Activated T-helper 17 cell treated with anti-CD3 and anti-CD28 coated beads, Interleukin-2, amount 50 U/mL, for 72 hours (primary cell): ENCODE data around the gene PLSCR5. TPM values are rescaled to one million over a fixed set of nuclear protein-coding genes. Genes with fewer than 3 reads are reported as not detected.

Experiments used
- ATAC-seq: fragments of 150-1000 bp; cut with Tn5 transposase; replicated peaks from 2 replicates; pipeline ENCODE4 v1.10.0; 2021; ENCODE audit warnings: mild to moderate bottlenecking, moderate library complexity
- H3K27ac Mint-ChIP-seq: one replicate; pipeline ENCODE4 v1.8.0; 2022; ENCODE audit warnings: mixed read lengths
- H3K27me3 Mint-ChIP-seq: one replicate; pipeline ENCODE4 v1.8.0; 2022; ENCODE audit warnings: mixed read lengths
- H3K36me3 Mint-ChIP-seq: one replicate; pipeline ENCODE4 v1.8.0; 2022; ENCODE audit warnings: low read depth, mild to moderate bottlenecking, mixed read lengths
- H3K4me1 Mint-ChIP-seq: one replicate; pipeline ENCODE4 v1.8.0; 2022; ENCODE audit warnings: mixed read lengths
- H3K4me3 Mint-ChIP-seq: one replicate; pipeline ENCODE4 v1.8.0; 2022; ENCODE audit warnings: mild to moderate bottlenecking, mixed read lengths
- H3K9me3 Mint-ChIP-seq: one replicate; pipeline ENCODE4 v1.8.0; 2022; ENCODE audit warnings: mixed read lengths
- total RNA-seq, 2 donors: library from RNA; stranded (reverse); gene quantifications; one replicate each; pipeline ENCODE4 v1.2.3, GENCODE V29; 2022

The PLSCR5 gene, protein sequence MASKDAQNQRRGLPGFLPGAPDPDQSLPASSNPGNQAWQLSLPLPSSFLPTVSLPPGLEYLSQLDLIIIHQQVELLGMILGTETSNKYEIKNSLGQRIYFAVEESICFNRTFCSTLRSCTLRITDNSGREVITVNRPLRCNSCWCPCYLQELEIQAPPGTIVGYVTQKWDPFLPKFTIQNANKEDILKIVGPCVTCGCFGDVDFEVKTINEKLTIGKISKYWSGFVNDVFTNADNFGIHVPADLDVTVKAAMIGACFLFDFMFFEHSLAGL
- not detected for total RNA-seq

DNA sequence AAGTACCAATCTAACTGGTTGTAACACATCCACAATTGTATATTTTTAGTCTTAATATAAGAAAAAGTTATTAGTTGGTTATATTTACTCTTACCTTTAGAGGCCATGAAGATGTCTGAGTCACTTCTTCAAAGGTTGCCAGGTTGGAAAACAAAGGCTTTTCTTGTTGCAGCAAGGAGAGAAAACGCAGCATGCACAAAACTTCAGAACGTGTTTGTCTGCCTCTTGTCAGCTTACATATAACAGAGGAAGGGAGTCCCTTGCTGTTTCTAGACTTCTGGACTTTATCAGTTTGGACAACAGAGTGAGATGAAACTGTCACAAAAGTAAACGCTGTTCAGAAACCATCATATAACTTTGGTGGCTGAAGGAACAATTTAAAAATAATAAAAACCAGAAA lies at the start of gene PLSCR5:
Gene PLSCR5, minus strand, starts transcription at position 241 of the 400 bp plus-strand sequence. Its CDS starts 134 bp downstream, at position 107.
- no peaks in the 10 kb centered on the region for H3K36me3 Mint-ChIP-seq
- H3K4me3 Mint-ChIP-seq = no peak within 1 kb of the TSS
- no peak within 1 kb of the TSS for H3K27ac Mint-ChIP-seq
- no peaks in the 10 kb centered on the region for H3K4me1 Mint-ChIP-seq
- no peaks in the 10 kb centered on the region for H3K9me3 Mint-ChIP-seq
- no peak for ATAC-seq
- no peaks in the 10 kb centered on the region for H3K27me3 Mint-ChIP-seq

DNA sequence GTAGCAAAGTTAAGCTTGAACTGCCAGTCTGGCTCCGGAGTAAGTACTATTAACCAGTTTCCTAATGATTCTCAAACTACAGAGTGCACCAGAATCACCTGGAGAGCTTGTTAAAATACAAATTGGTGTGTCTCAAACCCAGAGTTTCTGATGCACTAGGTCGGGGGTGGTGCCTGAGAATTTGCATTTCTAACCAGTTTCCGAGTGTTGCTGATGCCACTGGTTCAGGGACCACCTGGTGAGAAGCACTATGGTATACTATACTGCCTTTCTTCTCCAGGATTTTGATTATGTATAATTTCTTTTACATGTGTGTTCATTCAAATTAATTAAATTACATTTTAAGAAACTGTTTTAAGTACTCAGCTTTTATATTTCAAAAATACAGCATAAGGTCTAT lies 48.8 kb upstream of the PLSCR5 start:
- Mint-ChIP-seq H3K9me3 (no peaks in the 10 kb centered on the region), H3K4me3 (no peak overlapping the region), H3K27me3 (peaks cover 6% of the 10 kb centered on the region), H3K36me3 (no peaks in the 10 kb centered on the region), H3K4me1 (no peaks in the 10 kb centered on the region), H3K27ac (no peak overlapping the region)
- ATAC-seq = no peak

- Mint-ChIP-seq H3K4me1 (no peaks in the 10 kb centered on the region), H3K27me3 (peaks cover 6% of the 10 kb centered on the region), H3K27ac (no peak overlapping the region), H3K36me3 (no peaks in the 10 kb centered on the region), H3K9me3 (no peaks in the 10 kb centered on the region), H3K4me3 (no peak overlapping the region)
- ATAC-seq = no peak
These were observed 45.7 kb upstream of the PLSCR5 start for GRCh38 chr3:146650691-146651442.

- H3K9me3 Mint-ChIP-seq = no peaks in the 10 kb centered on the region
- H3K4me3 Mint-ChIP-seq = no peak overlapping the region
These were observed 41.1 kb upstream of the PLSCR5 start for GRCh38 chr3:146646261-146646660.

GRCh38 chr3:146640955-146641867 lies 36.1 kb upstream of the PLSCR5 start:
- ATAC-seq = no peak
- Mint-ChIP-seq H3K4me3 (no peak overlapping the region), H3K27ac (no peak overlapping the region), H3K9me3 (no peaks in the 10 kb centered on the region), H3K4me1 (no peaks in the 10 kb centered on the region), H3K27me3 (no peaks in the 10 kb centered on the region), H3K36me3 (no peaks in the 10 kb centered on the region)

More at GRCh38 chr3:146646261-146646660, 41.1 kb upstream of the PLSCR5 start:
- no peak for ATAC-seq
- no peaks in the 10 kb centered on the region for H3K36me3 Mint-ChIP-seq
- H3K27me3 Mint-ChIP-seq = no peaks in the 10 kb centered on the region
- H3K4me1 Mint-ChIP-seq = no peaks in the 10 kb centered on the region
- no peak overlapping the region for H3K27ac Mint-ChIP-seq

DNA sequence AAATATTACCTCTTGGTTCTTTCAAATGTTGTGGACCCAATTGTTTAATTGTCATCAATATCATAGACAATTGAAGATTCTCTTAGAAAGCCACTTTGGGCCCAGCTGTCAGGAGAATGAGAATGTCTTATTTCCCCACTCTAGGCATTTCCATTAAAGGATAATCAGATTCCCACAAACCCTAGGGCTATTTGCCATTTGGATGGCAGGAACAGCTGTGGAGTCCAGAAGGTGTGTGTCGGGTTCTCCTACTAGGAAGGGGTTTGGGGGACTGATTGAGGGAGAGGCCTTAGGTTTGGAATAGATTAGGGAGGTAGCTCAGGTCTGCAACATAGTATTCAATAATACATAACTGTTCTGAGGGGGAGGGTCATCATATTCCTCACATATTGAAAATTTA lies 35.2 kb upstream of the PLSCR5 start:
- ATAC-seq = no peak
- H3K27ac Mint-ChIP-seq = no peak overlapping the region

DNA sequence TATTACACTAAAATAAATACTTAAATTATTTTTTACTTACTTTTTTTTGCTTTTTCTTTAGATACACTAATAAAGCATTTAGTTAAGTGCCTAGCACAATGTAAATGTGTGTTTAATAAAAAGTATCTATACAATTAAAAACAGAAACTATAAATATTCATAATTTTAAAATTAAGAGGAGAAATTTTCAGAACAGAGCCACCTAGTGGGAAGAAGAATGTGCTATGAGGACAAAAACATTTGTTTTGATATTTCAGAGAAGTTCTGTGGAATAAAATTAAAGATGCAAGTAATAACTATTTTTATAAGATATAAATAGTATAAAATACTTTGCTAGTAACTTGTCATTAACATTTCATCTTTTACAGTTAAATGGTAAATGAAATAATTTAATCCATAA lies 33.6 kb upstream of the PLSCR5 start:
- Mint-ChIP-seq H3K9me3 (no peaks in the 10 kb centered on the region), H3K4me1 (no peaks in the 10 kb centered on the region), H3K27ac (no peak overlapping the region), H3K4me3 (no peak overlapping the region), H3K27me3 (no peaks in the 10 kb centered on the region), H3K36me3 (no peaks in the 10 kb centered on the region)
- no peak for ATAC-seq

More for the DNA sequence above, 35.2 kb upstream of the PLSCR5 start:
- Mint-ChIP-seq H3K4me1 (no peaks in the 10 kb centered on the region), H3K36me3 (no peaks in the 10 kb centered on the region), H3K27me3 (no peaks in the 10 kb centered on the region), H3K4me3 (no peak overlapping the region), H3K9me3 (no peaks in the 10 kb centered on the region)

DNA sequence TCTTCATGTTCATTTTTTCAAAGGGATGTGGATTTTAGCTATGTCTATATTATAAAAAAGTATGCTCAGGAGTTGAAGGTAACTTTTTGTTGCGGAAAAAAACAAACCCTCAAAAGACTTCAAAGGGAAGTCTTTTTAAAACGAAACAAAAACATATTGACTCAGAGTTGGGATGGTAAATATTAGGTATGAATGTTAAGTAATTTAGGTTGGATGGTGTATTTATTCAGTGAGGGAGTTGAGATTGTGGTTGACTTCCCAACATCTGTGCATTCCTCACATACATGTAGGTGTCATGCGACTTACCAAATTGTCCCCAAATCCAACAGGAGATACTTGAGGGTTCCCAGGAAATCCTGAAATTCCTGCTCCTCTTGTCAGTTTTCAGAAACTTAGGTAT lies 32.7 kb upstream of the PLSCR5 start:
- no peak for ATAC-seq
- H3K9me3 Mint-ChIP-seq = no peaks in the 10 kb centered on the region
- peaks cover 4% of the 10 kb centered on the region for H3K27me3 Mint-ChIP-seq
- H3K4me3 Mint-ChIP-seq = no peak overlapping the region
- H3K36me3 Mint-ChIP-seq = no peaks in the 10 kb centered on the region
- H3K4me1 Mint-ChIP-seq = no peaks in the 10 kb centered on the region
- H3K27ac Mint-ChIP-seq = no peak overlapping the region

- no peaks in the 10 kb centered on the region for H3K36me3 Mint-ChIP-seq
These were observed 31.7 kb upstream of the PLSCR5 start for GRCh38 chr3:146636881-146637280.

DNA sequence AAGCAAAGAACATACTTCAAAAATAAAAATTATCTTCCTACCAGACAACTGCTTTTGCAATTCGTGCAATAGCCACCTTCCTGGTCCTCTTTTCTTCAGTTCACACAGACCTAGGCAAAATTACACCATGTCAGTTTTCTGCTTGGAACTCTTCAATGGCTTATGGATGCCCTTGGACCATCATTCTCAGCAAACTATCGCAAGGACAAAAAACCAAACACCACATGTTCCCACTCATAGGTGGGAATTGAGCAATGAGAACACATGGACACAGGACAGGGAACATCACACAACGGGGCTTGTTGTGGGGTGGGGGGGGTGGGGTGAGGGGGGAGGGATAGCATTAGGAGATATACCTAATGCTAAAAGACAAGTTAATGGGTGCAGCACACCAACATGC lies 29.2 kb upstream of the PLSCR5 start:
- no peak for ATAC-seq
- Mint-ChIP-seq H3K4me1 (no peaks in the 10 kb centered on the region), H3K27ac (no peak overlapping the region), H3K36me3 (no peaks in the 10 kb centered on the region), H3K9me3 (no peaks in the 10 kb centered on the region), H3K27me3 (peaks cover 7% of the 10 kb centered on the region), H3K4me3 (no peak overlapping the region)

More at GRCh38 chr3:146636881-146637280, 31.7 kb upstream of the PLSCR5 start:
- Mint-ChIP-seq H3K4me3 (no peak overlapping the region), H3K4me1 (no peaks in the 10 kb centered on the region), H3K9me3 (no peaks in the 10 kb centered on the region), H3K27ac (no peak overlapping the region), H3K27me3 (peaks cover 7% of the 10 kb centered on the region)
- no peak for ATAC-seq

DNA sequence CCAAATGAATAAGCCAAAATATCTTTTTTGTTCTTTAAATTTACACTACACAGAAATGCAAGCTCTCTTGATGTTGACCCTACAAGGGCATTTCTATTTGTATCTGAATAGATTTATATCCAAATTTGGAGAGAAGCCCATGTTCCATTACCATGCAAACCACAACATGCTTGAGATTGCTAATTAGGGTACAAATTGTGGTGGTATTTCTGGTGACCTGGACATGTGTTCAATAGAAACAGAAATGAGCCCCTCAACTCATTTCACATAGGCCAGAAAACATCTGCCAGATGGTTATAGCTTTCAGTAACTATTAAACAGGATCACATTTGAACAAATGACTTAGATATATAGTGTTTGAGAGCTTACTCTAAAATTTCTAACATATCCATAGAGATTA lies 23.5 kb upstream of the PLSCR5 start:
- Mint-ChIP-seq H3K27ac (no peak overlapping the region), H3K4me3 (no peak overlapping the region), H3K9me3 (no peaks in the 10 kb centered on the region), H3K4me1 (no peaks in the 10 kb centered on the region), H3K36me3 (no peaks in the 10 kb centered on the region), H3K27me3 (peaks cover 14% of the 10 kb centered on the region)
- ATAC-seq = no peak

DNA sequence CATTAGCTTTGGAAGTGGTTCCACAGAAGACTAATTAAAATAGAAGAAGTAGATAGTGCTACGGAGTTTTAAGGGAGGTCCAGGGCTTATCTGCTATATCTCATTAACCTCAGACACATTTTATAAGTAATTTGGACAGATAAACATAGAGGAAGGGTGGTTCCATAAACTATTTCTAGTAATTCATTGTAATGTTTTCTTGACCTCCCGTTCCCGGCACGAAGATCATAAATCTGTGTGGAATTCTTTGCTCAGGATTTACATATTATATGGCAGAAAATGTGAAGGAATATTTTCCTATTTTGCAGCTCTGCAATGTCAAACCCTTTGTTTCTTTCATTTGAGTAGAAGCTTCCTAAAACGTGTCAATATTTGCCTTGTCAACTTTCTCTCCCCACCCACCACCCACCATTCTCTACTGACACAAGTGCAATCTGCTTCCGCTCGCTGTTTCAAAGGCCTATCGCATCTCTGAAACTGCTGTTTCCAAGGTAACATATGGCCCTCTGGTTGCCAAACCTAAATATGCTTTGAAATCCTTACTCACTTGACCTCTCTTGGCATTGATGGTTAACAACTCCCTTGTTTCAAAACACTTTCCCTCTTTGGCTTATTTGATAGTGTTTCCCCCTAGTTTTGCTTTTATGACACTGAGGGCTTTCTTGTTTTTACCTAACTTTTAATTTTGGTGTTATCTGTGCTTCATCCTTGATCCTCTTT lies 21.4 kb upstream of the PLSCR5 start:
- Mint-ChIP-seq H3K4me3 (no peak overlapping the region), H3K27ac (no peak overlapping the region), H3K4me1 (no peaks in the 10 kb centered on the region), H3K9me3 (no peaks in the 10 kb centered on the region), H3K36me3 (no peaks in the 10 kb centered on the region), H3K27me3 (peaks cover 7% of the 10 kb centered on the region)
- ATAC-seq = no peak

GRCh38 chr3:146625186-146625775 lies 20.1 kb upstream of the PLSCR5 start:
- H3K4me3 Mint-ChIP-seq = peak overlapping the region; percentile 17
- H3K9me3 Mint-ChIP-seq = no peaks in the 10 kb centered on the region
- H3K4me1 Mint-ChIP-seq = no peaks in the 10 kb centered on the region
- no peak overlapping the region for H3K27ac Mint-ChIP-seq
- H3K36me3 Mint-ChIP-seq = no peaks in the 10 kb centered on the region
- ATAC-seq = no peak
- peaks cover 7% of the 10 kb centered on the region for H3K27me3 Mint-ChIP-seq

- H3K4me3 Mint-ChIP-seq = no peak overlapping the region
- H3K27me3 Mint-ChIP-seq = no peaks in the 10 kb centered on the region
- H3K27ac Mint-ChIP-seq = no peak overlapping the region
- no peaks in the 10 kb centered on the region for H3K4me1 Mint-ChIP-seq
- H3K36me3 Mint-ChIP-seq = no peaks in the 10 kb centered on the region
- H3K9me3 Mint-ChIP-seq = no peaks in the 10 kb centered on the region
- ATAC-seq = no peak
These were observed 16.6 kb upstream of the PLSCR5 start for GRCh38 chr3:146621723-146622122.
